Neuronal stem cell (in vitro differentiated cells): ENCODE measurements around the gene APBB2.

Experiments
- DNase-seq: peaks from one replicate; pipeline ENCODE4 v3.0.0-alpha.2; 2013; ENCODE audit warnings: low spot score
- H2AFZ ChIP-seq: one replicate; pipeline ENCODE4 v1.6.1; 2013; ENCODE audit warnings: mild to moderate bottlenecking, low read length, inconsistent platforms
- H2AK5ac ChIP-seq: 2 replicates; pipeline ENCODE4 v1.6.1; 2013; ENCODE audit warnings: low read depth, mild to moderate bottlenecking, inconsistent platforms, low read length, moderate library complexity, mixed read lengths
- H2BK120ac ChIP-seq: 2 replicates; pipeline ENCODE4 v1.6.1; 2013; ENCODE audit warnings: low read depth, mild to moderate bottlenecking, inconsistent platforms, low read length, moderate library complexity, mixed read lengths
- H2BK12ac ChIP-seq: one replicate; pipeline ENCODE4 v1.6.1; 2013; ENCODE audit warnings: low read length, inconsistent platforms
- H2BK15ac ChIP-seq: 2 replicates; pipeline ENCODE4 v1.6.1; 2013; ENCODE audit warnings: mild to moderate bottlenecking, low read length, inconsistent platforms, mixed read lengths
- H2BK5ac ChIP-seq: one replicate; pipeline ENCODE4 v1.6.1; 2013; ENCODE audit warnings: inconsistent platforms, mild to moderate bottlenecking, low read length, moderate library complexity
- H3K14ac ChIP-seq: one replicate; pipeline ENCODE4 v1.6.1; 2013; ENCODE audit warnings: low read length, inconsistent platforms
- H3K18ac ChIP-seq: 2 replicates; pipeline ENCODE4 v1.6.1; 2013; ENCODE audit warnings: low read length, inconsistent platforms
- H3K23ac ChIP-seq: 2 replicates; pipeline ENCODE4 v1.6.1; 2013; ENCODE audit warnings: low read depth, mild to moderate bottlenecking, mixed read lengths, low read length, inconsistent platforms; ENCODE audit not compliant: poor library complexity
- H3K27ac ChIP-seq: replicated peaks from 3 replicates; pipeline ENCODE4 v1.5.1; 2013; ENCODE audit warnings: low read length, inconsistent platforms
- H3K27me3 ChIP-seq, 3 experiments: 2 replicates each; pipeline ENCODE4 v1.6.1; 2013; ENCODE audit warnings: low read length in 3 of 3, mild to moderate bottlenecking in 2 of 3, inconsistent platforms in 1 of 3, low read depth in 1 of 3, mixed read lengths in 1 of 3, moderate library complexity in 1 of 3; ENCODE audit not compliant: control insufficient read depth in 3 of 3, insufficient read depth in 3 of 3
- H3K36me3 ChIP-seq, 2 donors: replicated peaks in 1 of 2; 2 replicates each; pipeline ENCODE4 v1.6.1; 2013; ENCODE audit warnings: low read length in 2 of 2; ENCODE audit not compliant: control insufficient read depth in 2 of 2, insufficient read depth in 2 of 2
- H3K4ac ChIP-seq: 2 replicates; pipeline ENCODE4 v1.6.1; 2013; ENCODE audit warnings: inconsistent platforms, mild to moderate bottlenecking, low read length, moderate library complexity
- H3K4me1 ChIP-seq, 2 donors: 1 replicate in 1 of 2; 2 replicates in 1 of 2; pipeline ENCODE4 v1.6.1; 2013; ENCODE audit warnings: low read length in 2 of 2, low read depth in 1 of 2; ENCODE audit not compliant: control insufficient read depth in 2 of 2, insufficient read depth in 1 of 2
- H3K4me2 ChIP-seq: one replicate; pipeline ENCODE4 v1.6.1; 2013; ENCODE audit warnings: mild to moderate bottlenecking, low read length, inconsistent platforms; ENCODE audit not compliant: insufficient read depth, poor library complexity, severe bottlenecking
- H3K4me3 ChIP-seq, 2 donors: 2 replicates each; pipeline ENCODE4 v1.5.1; 2013; ENCODE audit warnings: low read length in 2 of 2, mild to moderate bottlenecking in 2 of 2, inconsistent platforms in 1 of 2, moderate library complexity in 1 of 2
- H3K79me1 ChIP-seq: one replicate; pipeline ENCODE4 v1.6.1; 2013; ENCODE audit warnings: low read depth, mild to moderate bottlenecking, inconsistent platforms, low read length, moderate library complexity
- H3K9ac ChIP-seq: one replicate; pipeline ENCODE4 v1.6.1; 2013; ENCODE audit warnings: mild to moderate bottlenecking, low read depth, low read length, inconsistent platforms; ENCODE audit not compliant: poor library complexity
- H3K9me3 ChIP-seq, 2 donors: replicated peaks in 1 of 2; 2 replicates each; pipeline versions ENCODE3 to v1.6.1; 2013; ENCODE audit warnings: low read length in 2 of 2, mild to moderate bottlenecking in 2 of 2, inconsistent platforms in 1 of 2, low read depth in 1 of 2, mixed read lengths in 1 of 2, moderate library complexity in 1 of 2; ENCODE audit not compliant: control insufficient read depth in 2 of 2, insufficient read depth in 1 of 2
- H4K8ac ChIP-seq: one replicate; pipeline ENCODE4 v1.6.1; 2013; ENCODE audit warnings: low read depth, mild to moderate bottlenecking, inconsistent platforms, low read length, moderate library complexity
- H4K91ac ChIP-seq: one replicate; pipeline ENCODE4 v1.6.1; 2013; ENCODE audit warnings: low read length, low read depth, mild to moderate bottlenecking, inconsistent platforms; ENCODE audit not compliant: poor library complexity
- WGBS, 2 donors: extraction: QIAGEN DNeasy Blood & Tissue Kit; methylation state at CpG; one replicate each; pipeline ENCODE4 v1.1.7; 2013; ENCODE audit warnings: missing lambda C conversion rate in 2 of 2, mixed read lengths in 1 of 2; ENCODE audit not compliant: insufficient read length in 2 of 2, insufficient replicate concordance in 1 of 2; ENCODE audit errors: extremely low coverage in 2 of 2; 5-methylcytosine and 5-hydroxymethylcytosine counted together

Gene APBB2

GRCh38 chr4:41185614-41186592, 28.4 kb downstream of the APBB2 start:
- Histone ChIP-seq H3K9ac (no peak overlapping the region), H3K79me1 (no peaks in the 10 kb centered on the region), H3K23ac (no peak overlapping the region), H3K14ac (no peak overlapping the region), H3K18ac (no peak overlapping the region), H2AFZ (no peak overlapping the region), H3K36me3 (no peaks in the 10 kb centered on the region), H3K27me3 (no peaks in the 10 kb centered on the region), H4K8ac (no peak overlapping the region), H3K4me2 (no peak overlapping the region), H2BK5ac (no peak overlapping the region), H3K4me3 (no peak overlapping the region), H3K27ac (no peak overlapping the region), H2AK5ac (no peak overlapping the region), H4K91ac (no peak overlapping the region), H2BK15ac (no peak overlapping the region), H3K9me3 (peaks cover 0 to 5% of the 10 kb centered on the region in 2 donors), H3K4ac (no peak overlapping the region), H3K4me1 (peaks cover 0 to 6% of the 10 kb centered on the region in 2 donors), H2BK12ac (no peak overlapping the region), H2BK120ac (no peak overlapping the region)
- DNase-seq = no peak
- no CpG with 5 or more reads among the region's 5 CpGs for WGBS, 2 donors

GRCh38 chr4:41184009-41184408, 30.3 kb downstream of the APBB2 start:
- H4K8ac ChIP-seq = no peak overlapping the region
- no peak overlapping the region for H2BK15ac ChIP-seq
- no peak overlapping the region for H3K18ac ChIP-seq
- no peak overlapping the region for H3K27ac ChIP-seq
- no peak overlapping the region for H3K4me3 ChIP-seq
- no CpG with 5 or more reads among the region's 5 CpGs for WGBS, 2 donors
- no peak overlapping the region for H2BK12ac ChIP-seq
- no peak overlapping the region for H2BK120ac ChIP-seq
- DNase-seq = no peak
- H3K14ac ChIP-seq = no peak overlapping the region
- H4K91ac ChIP-seq = no peak overlapping the region
- no peak overlapping the region for H3K23ac ChIP-seq
- H3K4me2 ChIP-seq = no peak overlapping the region
- no peaks in the 10 kb centered on the region for H3K36me3 ChIP-seq
- H3K79me1 ChIP-seq = no peaks in the 10 kb centered on the region
- H3K9me3 ChIP-seq = peaks cover 0 to 5% of the 10 kb centered on the region in 2 donors
- H2BK5ac ChIP-seq = no peak overlapping the region
- H3K4me1 ChIP-seq = peaks cover 0 to 4% of the 10 kb centered on the region in 2 donors
- H2AK5ac ChIP-seq = no peak overlapping the region
- H3K27me3 ChIP-seq = no peaks in the 10 kb centered on the region
- H2AFZ ChIP-seq = no peak overlapping the region
- H3K4ac ChIP-seq = no peak overlapping the region
- no peak overlapping the region for H3K9ac ChIP-seq

GRCh38 chr4:41183021-41183553, 31.3 kb downstream of the APBB2 start:
- Histone ChIP-seq H2AFZ (no peak overlapping the region), H2BK12ac (no peak overlapping the region), H3K14ac (no peak overlapping the region), H3K4me3 (no peak overlapping the region), H4K8ac (no peak overlapping the region), H3K9me3 (peaks cover 0 to 5% of the 10 kb centered on the region in 2 donors), H3K18ac (no peak overlapping the region), H3K4ac (no peak overlapping the region), H4K91ac (no peak overlapping the region), H3K23ac (no peak overlapping the region), H3K27me3 (no peaks in the 10 kb centered on the region), H3K4me1 (no peaks in the 10 kb centered on the region), H3K79me1 (no peaks in the 10 kb centered on the region), H3K27ac (no peak overlapping the region), H2BK120ac (no peak overlapping the region), H2AK5ac (no peak overlapping the region), H2BK5ac (no peak overlapping the region), H2BK15ac (no peak overlapping the region), H3K36me3 (no peaks in the 10 kb centered on the region), H3K4me2 (no peak overlapping the region), H3K9ac (no peak overlapping the region)
- DNase-seq = no peak
- WGBS, 2 donors = no CpG with 5 or more reads among the region's 4 CpGs

- Histone ChIP-seq H2AFZ (no peak overlapping the region), H3K4ac (no peak overlapping the region), H2BK12ac (no peak overlapping the region), H3K9me3 (peaks cover 0 to 5% of the 10 kb centered on the region in 2 donors), H3K23ac (no peak overlapping the region), H2BK5ac (no peak overlapping the region), H3K4me3 (no peak overlapping the region), H3K4me1 (peaks cover 0 to 3% of the 10 kb centered on the region in 2 donors), H2BK15ac (no peak overlapping the region), H2BK120ac (no peak overlapping the region), H3K79me1 (no peaks in the 10 kb centered on the region), H2AK5ac (no peak overlapping the region), H3K27me3 (peaks cover 0 to 3% (median 0%) of the 10 kb centered on the region in 3 experiments), H3K9ac (no peak overlapping the region), H4K91ac (no peak overlapping the region), H4K8ac (no peak overlapping the region), H3K18ac (no peak overlapping the region), H3K14ac (no peak overlapping the region), H3K36me3 (no peaks in the 10 kb centered on the region), H3K27ac (no peak overlapping the region), H3K4me2 (no peak overlapping the region)
- DNase-seq = no peak
- WGBS, 2 donors = no CpG with 5 or more reads among the region's 6 CpGs
These were observed 33.3 kb downstream of the APBB2 start for GRCh38 chr4:41181037-41181436.
